Endothelial cell of umbilical vein (primary cell): Measurements from ENCODE around the gene PDHA1. TPM values are rescaled to one million over a fixed set of nuclear protein-coding genes. Genes with fewer than 3 reads are reported as not detected.

Experiments used
- BruUV-seq: library from RNA; stranded (reverse); fragments of 400-500 nt; replicated peaks from 2 replicates; lab custom pipeline; 2021; lab: Mats Ljungman, UMichigan
- CTCF ChIA-PET: fragments of 300-600, 350-600 bp; sonication (Branson Sonifier 250); formaldehyde crosslinking; loops from one replicate; lab custom pipeline; 2021; ENCODE audit warnings: antibody characterized with exemption, inconsistent platforms; lab: Charles Lee
- POLR2A ChIA-PET: fragments of 300-600, 350-600 bp; sonication (Branson Sonifier 250); formaldehyde crosslinking; loops from one replicate; lab custom pipeline; 2021; ENCODE audit warnings: antibody characterized with exemption, inconsistent platforms; lab: Charles Lee
- DNase-seq: peaks from one replicate; pipeline ENCODE4 v3.0.0-alpha.2; 2011; ENCODE audit warnings: low read depth, low spot score
- FAIRE-seq: peaks from 2 replicates; lab custom pipeline; 2011; peaks lifted over from hg19 to GRCh38; lab: Jason Lieb, UNC
- H2AFZ ChIP-seq: 2 replicates; pipeline ENCODE4 v1.6.0; 2012; ENCODE audit warnings: low read depth, low read length, control low read depth, inconsistent platforms
- H3K27ac ChIP-seq: 2 replicates; pipeline ENCODE4 v1.5.1; 2011; ENCODE audit warnings: low read depth, mild to moderate bottlenecking, control low read depth, low read length, moderate library complexity; ENCODE audit not compliant: insufficient read depth
- H3K27me3 ChIP-seq, 2 experiments: 2 replicates each; pipeline versions ENCODE4 v1.6.0 to v1.6.1; 2011; ENCODE audit warnings: low read length in 2 of 2, mixed read lengths in 1 of 2; ENCODE audit not compliant: control insufficient read depth in 2 of 2, insufficient read depth in 2 of 2
- H3K36me3 ChIP-seq, 2 experiments: 2 replicates in 1 of 2; 3 replicates in 1 of 2; pipeline ENCODE4 v1.5.1; 2011; ENCODE audit warnings: low read length in 2 of 2, mild to moderate bottlenecking in 1 of 2, moderate library complexity in 1 of 2; ENCODE audit not compliant: control insufficient read depth in 2 of 2, insufficient read depth in 2 of 2; ENCODE audit errors: extremely low read depth in 1 of 2
- H3K4me1 ChIP-seq: 3 replicates; pipeline ENCODE4 v1.5.1; 2011; ENCODE audit warnings: mild to moderate bottlenecking, low read length; ENCODE audit not compliant: control insufficient read depth, insufficient read depth; ENCODE audit errors: extremely low read depth
- H3K4me2 ChIP-seq: 2 replicates; pipeline ENCODE4 v1.6.1; 2011; ENCODE audit warnings: low read length, control low read depth, mixed read lengths; ENCODE audit not compliant: insufficient read depth
- H3K4me3 ChIP-seq, 3 experiments: fragments of 200-600 bp in 1 of 3; sonication (generic), shearing (Covaris generic) in 1 of 3; replicated peaks in 1 of 3; 2 replicates each; pipeline ENCODE4 v1.5.1; 2011 to 2016; ENCODE audit warnings: control low read depth in 3 of 3, low read length in 3 of 3, mild to moderate bottlenecking in 2 of 3, inconsistent platforms in 1 of 3, low read depth in 1 of 3, moderate library complexity in 1 of 3; ENCODE audit not compliant: insufficient read depth in 1 of 3
- H3K79me2 ChIP-seq: 2 replicates; pipeline ENCODE4 v1.6.0; 2012; ENCODE audit warnings: low read length, inconsistent platforms; ENCODE audit not compliant: control insufficient read depth, insufficient read depth
- H3K9ac ChIP-seq: replicated peaks from 2 replicates; pipeline ENCODE3; 2011; ENCODE audit warnings: low read length, control low read depth; ENCODE audit not compliant: insufficient read depth; ENCODE audit errors: extremely low read depth
- H3K9me1 ChIP-seq: replicated peaks from 3 replicates; pipeline ENCODE4 v1.6.0; 2011; ENCODE audit warnings: mild to moderate bottlenecking, low read length; ENCODE audit not compliant: control insufficient read depth, insufficient read depth; ENCODE audit errors: extremely low read depth
- H3K9me3 ChIP-seq: replicated peaks from 2 replicates; pipeline ENCODE4 v1.5.1; 2012; ENCODE audit warnings: low read length, inconsistent platforms; ENCODE audit not compliant: control insufficient read depth, insufficient read depth
- H4K20me1 ChIP-seq: replicated peaks from 2 replicates; pipeline ENCODE3; 2011; ENCODE audit warnings: mild to moderate bottlenecking, low read length; ENCODE audit not compliant: control insufficient read depth, insufficient read depth; ENCODE audit errors: extremely low read depth
- CTCF ChIP-seq, 2 donors: IDR thresholded peaks; 1 replicate in 1 of 2; 2 replicates in 1 of 2; pipeline ENCODE4 v1.5.1; 2011; ENCODE audit warnings: low read length in 2 of 2, mild to moderate bottlenecking in 2 of 2, moderate library complexity in 2 of 2, control low read depth in 1 of 2, inconsistent platforms in 1 of 2, low read depth in 1 of 2; ENCODE audit not compliant: insufficient read depth in 1 of 2; ENCODE audit errors: extremely low read depth in 1 of 2
- EZH2 ChIP-seq: IDR thresholded peaks from 2 replicates; pipeline ENCODE4 v1.6.1; 2012; ENCODE audit warnings: borderline replicate concordance, low read depth, mild to moderate bottlenecking, moderate library complexity, low read length, inconsistent platforms; ENCODE audit not compliant: severe bottlenecking
- FOS ChIP-seq: IDR thresholded peaks from 2 replicates; pipeline ENCODE4 v1.6.1; 2011; ENCODE audit warnings: mild to moderate bottlenecking, low read length, moderate library complexity, borderline replicate concordance; ENCODE audit not compliant: insufficient read depth
- GATA2 ChIP-seq: IDR thresholded peaks from 2 replicates; pipeline ENCODE4 v1.7.0; 2011; ENCODE audit warnings: low read depth, mild to moderate bottlenecking, moderate library complexity, mixed read lengths, low read length; ENCODE audit not compliant: insufficient read length, insufficient read depth
- JUN ChIP-seq: IDR thresholded peaks from 2 replicates; pipeline ENCODE4 v1.6.1; 2011; ENCODE audit warnings: borderline replicate concordance, low read depth; ENCODE audit not compliant: insufficient read length, insufficient read depth
- MYC ChIP-seq: IDR thresholded peaks from one replicate; pipeline ENCODE4 v1.6.1; 2011; ENCODE audit warnings: mild to moderate bottlenecking, low read depth, low read length
- POLR2A ChIP-seq: IDR thresholded peaks from 2 replicates; pipeline ENCODE4 v1.6.1; 2012; ENCODE audit warnings: low read depth, mild to moderate bottlenecking, control low read depth, low read length
- POLR2AphosphoS5 ChIP-seq: IDR thresholded peaks from 2 replicates; pipeline ENCODE4 v1.6.1; 2012; ENCODE audit warnings: low read depth, mild to moderate bottlenecking, control low read depth, low read length, moderate library complexity; ENCODE audit not compliant: insufficient read depth
- dilution Hi-C: fragments of 300-500 bp; cut with MboI; formaldehyde crosslinking; loops from one replicate; pipeline ENCODE4 v1.15.0; 2019; ENCODE audit warnings: low sequenced_read_pairs; ENCODE audit not compliant: extremely low pct_ligation_motif_present
- intact Hi-C: fragments of 100-400 bp; cut with micrococcal nuclease; formaldehyde crosslinking; loops from one replicate; pipeline ENCODE4 v1.10.0; 2022
- polyA plus RNA-seq, 4 experiments: library from polyadenylated mRNA; depleted of rRNA in 3 of 4; stranded (reverse) in 3 of 4; unstranded in 1 of 4; fragments of >200 nt; gene quantifications; 2 replicates each; pipeline versions ENCODE4 v1.2.1 to v1.2.3, GENCODE V29; 2011 to 2012; ENCODE audit warnings: missing spikeins in 1 of 4
- total RNA-seq: library from RNA; stranded (reverse); gene quantifications from 2 replicates; pipeline ENCODE4 v1.2.3, GENCODE V29; 2021
- TF ChIP-seq, protein P1 (sequence below): IDR thresholded peaks from 2 replicates; pipeline ENCODE4 v1.6.1; 2011; ENCODE audit not compliant: insufficient read depth, insufficient read length

PDHA1 gene
- total and polyA plus RNA-seq, 2 donors (not counting 3 experiments of a cell fraction or from before 2014, with no cell fraction given) = 76.8 to 138 TPM

DNA sequence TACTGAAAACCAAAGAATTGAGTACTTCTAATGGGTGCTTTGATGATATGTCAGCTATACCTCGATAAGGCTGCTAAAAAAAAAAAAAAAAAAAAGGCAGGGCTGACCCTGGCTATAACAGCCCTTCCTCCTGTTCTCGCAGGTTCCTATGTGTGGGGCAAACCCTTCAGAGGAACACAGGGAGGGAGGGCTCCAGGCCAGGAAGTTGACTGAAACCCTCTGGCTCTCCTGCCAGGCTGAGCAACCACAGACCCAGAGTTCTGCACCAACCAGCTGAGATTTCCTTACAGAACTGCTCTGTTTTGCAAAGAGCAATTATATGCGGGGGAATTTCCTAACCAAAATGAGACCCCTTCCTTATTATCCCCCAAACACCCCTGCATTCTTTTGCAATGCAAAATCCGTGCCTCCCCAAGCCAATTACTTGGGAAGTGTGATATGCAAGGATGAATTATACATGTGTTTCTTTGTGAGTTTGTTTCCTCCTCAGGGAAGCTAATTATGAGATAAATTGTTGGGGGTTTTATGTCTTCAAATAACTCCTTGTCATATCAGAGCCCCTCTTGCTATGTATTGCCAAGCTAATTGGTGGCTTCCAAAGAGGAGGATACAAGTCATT, 45.6 kb downstream of the PDHA1 start:
- ChIA-PET CTCF (interaction anchor here (1.6 kb wide), 1 partner anchor 55 kb away, joined by 4 read pairs; no protein-coding TSS in a partner anchor), POLR2A (no interaction called here)
- Histone ChIP-seq H3K4me1 (no peaks in the 10 kb centered on the region), H4K20me1 (no peaks in the 10 kb centered on the region), H3K9me3 (no peaks in the 10 kb centered on the region), H3K9me1 (no peaks in the 10 kb centered on the region), H3K79me2 (no peaks in the 10 kb centered on the region), H3K4me2 (no peak overlapping the region), H3K36me3 (no peaks in the 10 kb centered on the region), H2AFZ (no peak overlapping the region), H3K27ac (no peak overlapping the region), H3K4me3 (no peak overlapping the region), H3K9ac (no peak overlapping the region), H3K27me3 (no peaks in the 10 kb centered on the region)
- BruUV-seq = no TSS peak
- intact Hi-C loops (no loop called here), dilution Hi-C loops (no loop called here)
- DNase-seq = no peak
- FAIRE-seq = no peak
- TF ChIP-seq MYC = no peak
- TF ChIP-seq, protein P1, sequence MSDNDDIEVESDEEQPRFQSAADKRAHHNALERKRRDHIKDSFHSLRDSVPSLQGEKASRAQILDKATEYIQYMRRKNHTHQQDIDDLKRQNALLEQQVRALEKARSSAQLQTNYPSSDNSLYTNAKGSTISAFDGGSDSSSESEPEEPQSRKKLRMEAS = no peak
- TF ChIP-seq GATA2 = no peak
- no peak for TF ChIP-seq POLR2A
- TF ChIP-seq EZH2 = no peak
- no peak for TF ChIP-seq JUN
- no peak for TF ChIP-seq POLR2AphosphoS5
- no peak for TF ChIP-seq FOS
- TF ChIP-seq CTCF (IDR thresholded peaks at IDR 0.05; ENCODE audit: extremely low read depth in 1 of 2, insufficient read depth in 1 of 2, low read depth in 1 of 2, low read length in 2 of 2) = no peak
